HFF-Myc (cell line): ENCODE measurements around the gene BEST1.

Source experiments
- DNase-seq: peaks from one replicate; pipeline ENCODE4 v3.0.0-alpha.2; 2011; ENCODE audit warnings: low read depth; ENCODE audit errors: extremely low read depth
- H3K4me3 ChIP-seq: replicated peaks from 2 replicates; pipeline ENCODE4 v1.5.1; 2011; ENCODE audit warnings: low read depth, mild to moderate bottlenecking, control low read depth, low read length
- TF ChIP-seq, protein P1 (sequence below): IDR thresholded peaks from 2 replicates; pipeline ENCODE4 v1.5.1; 2012; ENCODE audit warnings: mild to moderate bottlenecking, low read depth, low read length, control low read depth; ENCODE audit errors: missing control alignments

BEST1 gene

DNA sequence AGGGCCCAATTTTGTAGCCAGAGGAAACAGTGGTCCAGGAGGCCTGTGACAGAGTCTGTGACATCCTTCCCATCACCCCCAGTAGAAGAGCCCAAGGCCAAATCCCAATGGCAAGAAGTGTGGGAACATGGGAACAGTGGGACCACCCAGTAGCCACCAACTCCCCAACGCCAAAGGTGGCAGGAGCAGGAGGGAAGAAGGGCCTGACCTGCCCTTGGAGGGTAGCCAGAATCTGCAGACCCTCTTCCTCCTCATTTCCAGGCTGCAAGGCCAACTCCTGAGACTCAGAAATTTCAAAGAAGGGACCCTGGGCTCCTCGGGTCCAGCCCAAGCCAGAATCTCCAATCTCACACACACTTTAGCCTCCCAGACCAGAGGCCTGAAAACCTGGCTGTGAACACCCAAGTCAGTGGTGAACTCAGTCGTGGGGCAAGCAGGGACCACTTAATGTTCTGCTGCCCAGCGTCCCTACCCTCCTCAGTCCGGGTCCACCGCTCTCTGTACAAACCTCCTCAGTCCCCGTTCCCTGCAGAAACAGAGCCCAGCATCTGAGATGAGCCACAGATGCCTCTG lies 38.9 kb upstream of the BEST1 start:
- no peak overlapping the region for H3K4me3 ChIP-seq
- DNase-seq = no peak
- TF ChIP-seq, protein P1, sequence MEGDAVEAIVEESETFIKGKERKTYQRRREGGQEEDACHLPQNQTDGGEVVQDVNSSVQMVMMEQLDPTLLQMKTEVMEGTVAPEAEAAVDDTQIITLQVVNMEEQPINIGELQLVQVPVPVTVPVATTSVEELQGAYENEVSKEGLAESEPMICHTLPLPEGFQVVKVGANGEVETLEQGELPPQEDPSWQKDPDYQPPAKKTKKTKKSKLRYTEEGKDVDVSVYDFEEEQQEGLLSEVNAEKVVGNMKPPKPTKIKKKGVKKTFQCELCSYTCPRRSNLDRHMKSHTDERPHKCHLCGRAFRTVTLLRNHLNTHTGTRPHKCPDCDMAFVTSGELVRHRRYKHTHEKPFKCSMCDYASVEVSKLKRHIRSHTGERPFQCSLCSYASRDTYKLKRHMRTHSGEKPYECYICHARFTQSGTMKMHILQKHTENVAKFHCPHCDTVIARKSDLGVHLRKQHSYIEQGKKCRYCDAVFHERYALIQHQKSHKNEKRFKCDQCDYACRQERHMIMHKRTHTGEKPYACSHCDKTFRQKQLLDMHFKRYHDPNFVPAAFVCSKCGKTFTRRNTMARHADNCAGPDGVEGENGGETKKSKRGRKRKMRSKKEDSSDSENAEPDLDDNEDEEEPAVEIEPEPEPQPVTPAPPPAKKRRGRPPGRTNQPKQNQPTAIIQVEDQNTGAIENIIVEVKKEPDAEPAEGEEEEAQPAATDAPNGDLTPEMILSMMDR = no peak

DNA sequence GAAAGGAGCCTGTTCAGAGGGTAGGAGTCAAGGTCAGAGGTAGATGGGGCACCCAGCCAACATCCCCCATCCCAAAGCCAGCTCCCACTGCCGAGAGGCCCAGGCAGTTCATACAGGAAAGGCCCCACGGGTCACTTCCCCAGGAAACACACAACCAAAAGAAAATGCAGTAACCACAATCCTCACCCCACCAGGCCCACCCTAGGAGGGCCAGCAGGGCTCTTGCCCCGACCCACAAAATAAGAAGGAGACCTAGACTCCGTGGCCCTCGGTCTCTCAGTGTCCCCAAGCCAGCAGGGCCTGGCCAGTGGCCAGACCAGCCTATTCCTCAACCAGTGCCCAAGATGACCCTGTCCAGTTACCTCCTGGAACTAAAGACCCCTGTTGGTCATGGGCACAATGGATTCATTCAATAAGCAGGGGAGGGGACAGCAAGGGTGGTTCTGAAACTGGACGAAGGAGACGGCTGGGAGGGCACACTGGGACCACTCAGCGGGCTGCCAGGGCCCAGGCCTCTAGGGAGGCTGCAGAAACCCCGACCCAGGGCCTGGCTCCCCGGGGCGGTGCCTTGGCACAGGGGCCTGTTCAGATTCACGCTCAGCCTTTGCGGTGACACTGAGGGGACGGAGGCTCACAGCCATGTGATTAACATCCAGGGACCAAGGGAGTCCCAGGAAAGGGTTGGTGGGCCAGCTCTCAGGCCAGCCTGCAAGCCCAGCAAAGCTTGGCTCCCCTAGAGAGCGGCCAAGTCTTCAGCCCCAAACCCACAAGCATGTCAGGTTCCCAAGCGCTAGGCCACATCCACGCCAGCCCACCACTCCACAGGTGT lies 38.2 kb upstream of the BEST1 start:
- TF ChIP-seq, protein P1 = no peak
- no peak overlapping the region for H3K4me3 ChIP-seq
- no peak for DNase-seq

DNA sequence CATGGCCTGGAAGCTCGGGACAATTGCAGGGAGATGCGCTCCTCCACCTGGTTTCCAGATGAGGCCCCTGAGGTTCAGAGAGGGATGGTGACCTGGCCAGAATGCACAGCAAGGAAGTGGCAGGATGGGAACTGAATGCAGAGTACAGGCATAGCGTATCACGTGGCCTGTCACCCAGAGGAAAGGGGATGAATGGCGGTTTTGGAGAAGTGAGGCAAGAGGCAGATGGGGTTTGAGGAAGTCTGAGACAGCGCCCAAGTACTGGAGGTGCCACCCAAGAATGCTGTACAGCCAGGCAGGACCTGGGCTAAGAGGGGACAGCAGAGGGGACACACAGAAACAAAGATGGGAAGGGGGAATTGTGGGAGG lies 37.6 kb upstream of the BEST1 start:
- TF ChIP-seq, protein P1 = no peak
- DNase-seq = no peak
- H3K4me3 ChIP-seq = no peak overlapping the region

DNA sequence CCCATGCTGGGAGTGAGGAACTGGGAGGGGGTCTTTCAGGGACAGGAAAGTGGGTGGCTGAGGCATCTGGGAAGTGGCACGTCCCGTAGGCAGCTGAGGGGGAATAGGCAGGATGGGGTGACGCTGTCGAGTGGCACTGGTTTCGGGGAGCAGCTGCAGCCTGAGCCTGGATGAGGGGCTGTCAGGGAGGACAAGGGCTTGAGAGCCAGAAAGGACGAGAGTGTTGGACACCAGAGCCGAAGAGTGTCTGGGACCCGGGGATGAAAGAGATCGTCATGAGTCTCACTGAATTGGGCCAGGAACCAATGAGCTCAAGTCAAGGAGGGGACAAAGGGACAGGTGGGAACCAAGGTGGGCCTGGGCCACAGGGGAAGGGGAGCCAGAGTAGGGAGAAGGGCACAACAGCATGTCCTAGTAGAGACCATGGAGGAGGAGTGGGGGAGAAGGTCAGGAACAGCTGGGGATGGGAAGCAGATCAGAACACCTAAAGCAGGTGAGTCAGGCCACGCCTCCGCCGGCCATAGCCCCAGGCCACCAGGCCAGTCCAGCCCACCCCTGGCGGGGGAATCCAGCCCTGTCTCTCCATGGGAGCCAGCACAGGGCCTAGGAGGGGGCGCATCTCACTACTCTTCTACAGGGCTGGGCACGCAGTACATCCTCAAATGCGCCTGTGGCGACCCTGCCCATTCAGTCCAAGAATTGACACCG lies 37.0 kb upstream of the BEST1 start:
- TF ChIP-seq, protein P1 = no peak
- no peak overlapping the region for H3K4me3 ChIP-seq
- no peak for DNase-seq

- no peak overlapping the region for H3K4me3 ChIP-seq
- DNase-seq = no peak
- TF ChIP-seq, protein P1 = no peak
These were observed 36.3 kb upstream of the BEST1 start for GRCh38 chr11:61913699-61914395.

- H3K4me3 ChIP-seq = no peak overlapping the region
- TF ChIP-seq, protein P1 = no peak
- no peak for DNase-seq
These were observed 35.5 kb upstream of the BEST1 start for GRCh38 chr11:61914471-61915171.
